ENCODE data around the gene STARD5. TPM values are rescaled to one million over a fixed set of nuclear protein-coding genes. Genes with fewer than 3 reads are reported as not detected.
A peak's percentile ranks its signal among the peaks of the same experiment; 100 is the strongest.

The STARD5 gene
- total RNA-seq, 4 donors from 2014 or later = 2.7 to 8.0 (median 5.0) TPM

GRCh38 chr15:81347910-81348309, 24.0 kb upstream of the STARD5 start:
- DNase-seq (ENCODE audit: low spot score) (no peak), ATAC-seq (ENCODE audit: low FRiP score) (no peak)
- no peak for TF ChIP-seq CTCF (IDR thresholded peaks at IDR 0.05)

- TF ChIP-seq CTCF (IDR thresholded peaks at IDR 0.05) = no peak
- ATAC-seq (ENCODE audit: low FRiP score) = no peak
- DNase-seq (ENCODE audit: low spot score) = no peak
Observed at GRCh38 chr15:81346611-81347010, 22.7 kb upstream of the STARD5 start.

- ATAC-seq (ENCODE audit: low FRiP score) = no peak
- DNase-seq (ENCODE audit: low spot score) = no peak
- no peak for TF ChIP-seq CTCF (IDR thresholded peaks at IDR 0.05)
Observed at GRCh38 chr15:81343371-81343770, 19.4 kb upstream of the STARD5 start.

GRCh38 chr15:81341351-81341750, 17.4 kb upstream of the STARD5 start:
- TF ChIP-seq CTCF (IDR thresholded peaks at IDR 0.05) = no peak
- ATAC-seq (ENCODE audit: low FRiP score) = no peak

GRCh38 chr15:81339851-81340250, 15.9 kb upstream of the STARD5 start:
- DNase-seq (ENCODE audit: low spot score) (no peak), ATAC-seq (ENCODE audit: low FRiP score) (no peak)
- no peak for TF ChIP-seq CTCF (IDR thresholded peaks at IDR 0.05)

More at GRCh38 chr15:81341351-81341750, 17.4 kb upstream of the STARD5 start:
- DNase-seq (ENCODE audit: low spot score) = no peak

- no peak for TF ChIP-seq CTCF (IDR thresholded peaks at IDR 0.05)
- ATAC-seq (ENCODE audit: low FRiP score) = no peak
- no peak for DNase-seq (ENCODE audit: low spot score)
Observed at GRCh38 chr15:81339321-81339720, 15.4 kb upstream of the STARD5 start.

- no peak for TF ChIP-seq CTCF (IDR thresholded peaks at IDR 0.05)
- ATAC-seq (ENCODE audit: low FRiP score) (peak; percentile 74), DNase-seq (ENCODE audit: low spot score) (peak; percentile 44)
Observed at GRCh38 chr15:81338170-81339007, 14.4 kb upstream of the STARD5 start.

Data from omental fat pad (tissue), 4 donors.